Skin of body (tissue), 3 donors: ENCODE data around the gene KLK1. TPM values are rescaled to one million over a fixed set of nuclear protein-coding genes. Genes with fewer than 3 reads are reported as not detected.
"Not testable (repeated sequence)": the region's sequence is repeated elsewhere in the genome, so short reads cannot be mapped to it uniquely, and the experiment has no call there.

Experiments used
- DNase-seq: peaks from one replicate; lab custom pipeline; 2025; lab: John Stamatoyannopoulos, UW
- small RNA-seq: library from RNA; depleted of rRNA; stranded (forward); fragments of <200 nt; gene quantifications from one replicate; pipeline ENCODE3, GENCODE V24; 2014; ENCODE audit warnings: low replicate concordance
- total RNA-seq: library from RNA; depleted of rRNA; stranded (reverse); fragments of >200 nt; gene quantifications from one replicate; pipeline ENCODE4 v1.2.3, GENCODE V29; 2014

Gene KLK1
- total RNA-seq, 1 donor from 2014 or later: 7.9 TPM

DNA sequence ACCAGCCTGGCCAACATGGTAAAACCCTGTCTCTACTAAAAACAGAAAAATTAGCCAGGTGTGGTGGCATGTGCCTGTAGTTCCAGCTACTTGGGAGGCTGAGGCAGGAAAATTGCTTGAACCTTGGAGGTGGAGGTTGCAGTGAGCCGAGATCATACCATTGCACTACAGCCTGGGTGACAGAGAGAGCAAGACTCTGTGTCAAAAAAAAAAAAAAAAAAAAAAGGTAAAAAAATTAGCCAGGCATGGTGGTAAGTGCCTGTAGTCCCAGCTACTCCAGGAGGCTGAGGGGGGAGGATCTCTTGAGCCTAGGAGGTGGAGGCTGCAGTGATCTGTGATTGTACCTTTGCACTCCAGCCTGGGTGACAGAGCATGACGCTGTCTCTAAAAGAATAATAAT, 53.4 kb downstream of the KLK1 start, which contains the start of gene GPR32:
Gene GPR32, plus strand, starts transcription at position 301 of the 400 bp plus-strand sequence. CDS start 137 bp downstream, outside the sequence.
- DNase-seq: not testable (repeated sequence)

Small RNAs within 50 kb of the gene (small RNA-seq; reads per million reads assigned to genes)
- 299 reads per million, percentile 97 among the genes with 10 or more reads in this experiment for gene SNORD88A
- gene SNORD88B: not detected
- gene SNORD88C: not detected

Other genes starting within 250 kb of the KLK1 start
- 0.10 TPM for gene SYT3, start 183.9 kb downstream of the KLK1 start, total RNA-seq
- not detected for gene C19orf81, start 174.3 kb downstream of the KLK1 start, total RNA-seq
- gene SHANK1, start 104.0 kb downstream of the KLK1 start, total RNA-seq: 2.9 TPM
- 27.2 TPM for gene CLEC11A, start 100.4 kb downstream of the KLK1 start, total RNA-seq
- not detected for gene GPR32, start 53.3 kb downstream of the KLK1 start, total RNA-seq
- not detected for gene ACP4, start 33.4 kb downstream of the KLK1 start, total RNA-seq
- gene KLK15, start 9.8 kb upstream of the KLK1 start, total RNA-seq: not detected
- gene KLK3, start 31.1 kb upstream of the KLK1 start, total RNA-seq: not detected
- not detected for gene KLK2, start 49.7 kb upstream of the KLK1 start, total RNA-seq
- gene KLK4, start 87.6 kb upstream of the KLK1 start, total RNA-seq: 0.10 TPM
- gene KLK5, start 129.3 kb upstream of the KLK1 start, total RNA-seq: 21.0 TPM
- gene KLK6, start 145.8 kb upstream of the KLK1 start, total RNA-seq: 7.3 TPM
- 47.5 TPM for gene KLK7, start 160.1 kb upstream of the KLK1 start, total RNA-seq
- gene KLK8, start 177.8 kb upstream of the KLK1 start, total RNA-seq: 14.3 TPM
- gene KLK10, start 195.9 kb upstream of the KLK1 start, total RNA-seq: 22.4 TPM
- gene KLK11, start 202.8 kb upstream of the KLK1 start, total RNA-seq: 19.5 TPM
- 0.69 TPM for gene KLK12, start 211.2 kb upstream of the KLK1 start, total RNA-seq
- 4.9 TPM for gene KLK13, start 241.3 kb upstream of the KLK1 start, total RNA-seq